Ascending aorta (tissue), 2 donors: ENCODE data around the gene ZNF764. TPM values are rescaled to one million over a fixed set of nuclear protein-coding genes. Genes with fewer than 3 reads are reported as not detected.

Experiments used
- DNase-seq, 2 donors: peaks; one replicate each; pipeline ENCODE4 v3.0.0-alpha.2; 2019; ENCODE audit warnings: low spot score in 2 of 2
- H3K27ac ChIP-seq, 2 donors: fragments of 200-600 bp; sonication (generic); one replicate each; pipeline ENCODE4 v1.5.1; 2016 to 2017; ENCODE audit warnings: mild to moderate bottlenecking in 1 of 2
- H3K27me3 ChIP-seq: fragments of 200-600 bp; sonication (generic); one replicate; pipeline ENCODE4 v1.5.1; 2017
- H3K36me3 ChIP-seq, 2 donors: fragments of 200-600 bp; sonication (generic); one replicate each; pipeline ENCODE4 v1.5.1; 2016
- H3K4me1 ChIP-seq, 2 donors: fragments of 200-600 bp; sonication (generic); one replicate each; pipeline ENCODE4 v1.5.1; 2016 to 2017; ENCODE audit warnings: mild to moderate bottlenecking in 1 of 2
- H3K4me3 ChIP-seq, 2 donors: fragments of 200-600 bp; sonication (generic); one replicate each; pipeline ENCODE4 v1.5.1; 2016 to 2017; ENCODE audit warnings: mild to moderate bottlenecking in 1 of 2
- H3K9me3 ChIP-seq, 2 donors: fragments of 200-600 bp; sonication (generic); one replicate each; pipeline ENCODE4 v1.5.1; 2016
- intact Hi-C: fragments of 100-400 bp; cut with DNase I; formaldehyde crosslinking; loops from one replicate; pipeline ENCODE4 v1.15.1; 2023
- total RNA-seq: library from RNA; depleted of rRNA; stranded (reverse); fragments of >200 nt; gene quantifications from one replicate; pipeline ENCODE4 v1.1.0, GENCODE V29; 2016
- TF ChIP-seq, protein P1 (sequence below), 3 experiments: fragments of 200-600 bp in 2 of 3; fragments of 450-650 bp in 1 of 3; sonication (generic) in 2 of 3; IDR thresholded peaks; one replicate each; pipeline ENCODE4 v1.5.1; 2016 to 2019; ENCODE audit warnings: antibody characterized with exemption in 3 of 3, mild to moderate bottlenecking in 1 of 3, moderate library complexity in 1 of 3

The ZNF764 gene
- total RNA-seq, 1 donor from 2014 or later: 10.9 TPM

DNA sequence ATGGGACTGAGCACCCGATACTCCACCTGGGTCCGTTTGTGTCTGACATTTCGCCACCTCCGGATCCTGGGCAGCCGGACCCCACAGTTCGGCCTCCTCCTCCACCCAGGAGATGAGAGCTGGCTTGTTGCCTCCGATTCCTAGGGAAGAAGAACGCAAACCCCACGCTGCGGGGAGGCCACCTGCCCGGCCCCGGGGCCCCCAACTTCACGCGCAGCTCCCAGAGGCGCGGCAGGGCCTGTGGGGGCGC lies 542 bp downstream of the ZNF764 start:
- Histone ChIP-seq H3K36me3 (peaks cover 17 to 34% of the 10 kb centered on the region in 2 donors), H3K9me3 (no peaks in the 10 kb centered on the region), H3K4me3 (peak overlapping the region; percentile 91), H3K4me1 (peaks cover 9 to 10% of the 10 kb centered on the region in 2 donors), H3K27ac (peak overlapping the region; percentile 92 to 94), H3K27me3 (no peaks in the 10 kb centered on the region)
- TF ChIP-seq, protein P1, sequence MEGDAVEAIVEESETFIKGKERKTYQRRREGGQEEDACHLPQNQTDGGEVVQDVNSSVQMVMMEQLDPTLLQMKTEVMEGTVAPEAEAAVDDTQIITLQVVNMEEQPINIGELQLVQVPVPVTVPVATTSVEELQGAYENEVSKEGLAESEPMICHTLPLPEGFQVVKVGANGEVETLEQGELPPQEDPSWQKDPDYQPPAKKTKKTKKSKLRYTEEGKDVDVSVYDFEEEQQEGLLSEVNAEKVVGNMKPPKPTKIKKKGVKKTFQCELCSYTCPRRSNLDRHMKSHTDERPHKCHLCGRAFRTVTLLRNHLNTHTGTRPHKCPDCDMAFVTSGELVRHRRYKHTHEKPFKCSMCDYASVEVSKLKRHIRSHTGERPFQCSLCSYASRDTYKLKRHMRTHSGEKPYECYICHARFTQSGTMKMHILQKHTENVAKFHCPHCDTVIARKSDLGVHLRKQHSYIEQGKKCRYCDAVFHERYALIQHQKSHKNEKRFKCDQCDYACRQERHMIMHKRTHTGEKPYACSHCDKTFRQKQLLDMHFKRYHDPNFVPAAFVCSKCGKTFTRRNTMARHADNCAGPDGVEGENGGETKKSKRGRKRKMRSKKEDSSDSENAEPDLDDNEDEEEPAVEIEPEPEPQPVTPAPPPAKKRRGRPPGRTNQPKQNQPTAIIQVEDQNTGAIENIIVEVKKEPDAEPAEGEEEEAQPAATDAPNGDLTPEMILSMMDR (IDR thresholded peaks at IDR 0.05): no peak
- intact Hi-C loops: no loop called here
- no peak for DNase-seq

GRCh38 chr16:30556125-30556473 lies 2.1 kb downstream of the ZNF764 start:
- Histone ChIP-seq H3K4me1 (peaks cover 8 to 9% of the 10 kb centered on the region in 2 donors), H3K27ac (no peak overlapping the region), H3K36me3 (peaks cover 17 to 34% of the 10 kb centered on the region in 2 donors), H3K27me3 (no peaks in the 10 kb centered on the region), H3K9me3 (no peaks in the 10 kb centered on the region), H3K4me3 (no peak overlapping the region)
- TF ChIP-seq, protein P1 (IDR thresholded peaks at IDR 0.05): no peak
- no peak for DNase-seq
- intact Hi-C loops: no loop called here

- H3K4me1 ChIP-seq: peaks cover 8 to 9% of the 10 kb centered on the region in 2 donors
Observed at GRCh38 chr16:30555315-30556124, 2.7 kb downstream of the ZNF764 start.

DNA sequence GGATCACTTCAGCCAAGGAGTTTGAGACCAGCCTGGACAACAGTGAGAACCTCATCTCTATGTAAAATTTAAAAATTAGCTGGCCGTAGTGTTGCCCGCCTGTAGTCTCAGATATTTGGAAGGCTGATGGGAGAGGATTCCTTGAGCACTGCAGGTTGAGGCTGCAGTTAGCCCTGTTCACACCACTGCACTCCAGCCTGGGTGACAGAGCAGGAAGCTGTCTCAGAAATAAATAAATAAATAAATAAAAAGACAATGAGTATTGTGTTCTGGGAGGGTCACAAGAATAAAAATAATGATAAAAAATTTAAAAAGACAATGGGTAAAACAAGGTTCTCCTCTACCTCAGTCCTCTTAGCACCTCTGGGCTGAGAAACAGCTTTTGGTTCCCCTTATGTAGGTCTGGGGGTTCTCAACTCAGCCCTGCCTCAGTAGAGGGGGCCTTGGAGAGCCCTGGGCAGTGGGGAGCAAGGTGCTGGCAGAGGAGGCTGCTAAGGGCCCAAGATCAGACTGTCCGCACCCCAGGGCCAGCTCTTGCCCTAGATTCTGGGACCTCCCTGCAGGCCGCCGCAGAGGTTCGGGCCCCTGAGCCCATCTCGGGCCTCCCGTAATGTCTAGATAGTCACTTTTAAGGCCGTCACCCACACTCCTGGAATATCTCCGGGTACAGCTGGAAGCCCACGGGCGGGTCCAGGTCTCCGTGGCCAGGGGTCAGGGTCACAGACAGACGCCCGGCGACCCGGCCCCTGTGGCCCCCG lies 3.4 kb downstream of the ZNF764 start:
- DNase-seq: no peak
- Histone ChIP-seq H3K27ac (no peak overlapping the region), H3K9me3 (no peaks in the 10 kb centered on the region), H3K4me1 (peaks cover 8 to 9% of the 10 kb centered on the region in 2 donors), H3K36me3 (peaks cover 17 to 34% of the 10 kb centered on the region in 2 donors), H3K4me3 (no peak overlapping the region), H3K27me3 (no peaks in the 10 kb centered on the region)
- intact Hi-C loops: no loop called here
- TF ChIP-seq, protein P1 (IDR thresholded peaks at IDR 0.05): no peak

More at GRCh38 chr16:30555315-30556124, 2.7 kb downstream of the ZNF764 start:
- DNase-seq: no peak
- Histone ChIP-seq H3K4me3 (no peak overlapping the region), H3K9me3 (no peaks in the 10 kb centered on the region), H3K27me3 (no peaks in the 10 kb centered on the region), H3K27ac (no peak overlapping the region), H3K36me3 (peaks cover 17 to 34% of the 10 kb centered on the region in 2 donors)
- intact Hi-C loops: no loop called here
- TF ChIP-seq, protein P1 (IDR thresholded peaks at IDR 0.05): no peak

DNA sequence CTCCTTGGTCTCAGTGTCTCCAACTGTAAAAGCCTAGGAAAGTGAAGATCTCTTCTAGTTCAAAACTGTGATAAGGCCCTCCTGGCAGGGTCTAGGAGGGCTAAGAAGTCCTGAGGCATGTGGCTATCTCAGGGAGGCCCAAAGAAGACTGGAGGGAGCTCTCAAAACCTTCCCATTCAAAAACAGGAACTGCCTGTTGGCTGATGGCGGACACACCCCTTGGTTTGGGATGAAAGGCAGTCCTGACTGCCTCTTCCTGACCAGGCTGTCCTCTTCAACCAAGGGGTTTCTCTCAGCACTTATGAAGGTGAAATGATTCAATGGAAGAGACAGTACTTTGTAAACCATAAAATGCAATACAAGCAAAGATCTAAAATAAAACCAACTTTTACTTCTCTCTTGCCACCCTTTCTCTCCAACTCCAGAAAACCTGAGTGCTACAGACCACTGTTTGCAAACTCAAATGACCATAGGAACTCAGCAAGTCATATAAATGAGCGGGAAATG lies 4.7 kb downstream of the ZNF764 start:
- H3K4me3 ChIP-seq: no peak overlapping the region
- H3K27me3 ChIP-seq: no peaks in the 10 kb centered on the region
- H3K27ac ChIP-seq: no peak overlapping the region
- no peaks in the 10 kb centered on the region for H3K9me3 ChIP-seq
- no peak for DNase-seq
- intact Hi-C loops: no loop called here
- peaks cover 8 to 9% of the 10 kb centered on the region in 2 donors for H3K4me1 ChIP-seq
- peaks cover 17 to 34% of the 10 kb centered on the region in 2 donors for H3K36me3 ChIP-seq
- TF ChIP-seq, protein P1 (IDR thresholded peaks at IDR 0.05): no peak
